Endothelial cell of umbilical vein (primary cell): ENCODE measurements around the gene TBATA. TPM values are rescaled to one million over a fixed set of nuclear protein-coding genes. Genes with fewer than 3 reads are reported as not detected.

ENCODE experiments used
- BruUV-seq: library from RNA; stranded (reverse); fragments of 400-500 nt; replicated peaks from 2 replicates; lab custom pipeline; 2021; lab: Mats Ljungman, UMichigan
- CTCF ChIA-PET: fragments of 300-600, 350-600 bp; sonication (Branson Sonifier 250); formaldehyde crosslinking; loops from one replicate; lab custom pipeline; 2021; ENCODE audit warnings: antibody characterized with exemption, inconsistent platforms; lab: Charles Lee
- POLR2A ChIA-PET: fragments of 300-600, 350-600 bp; sonication (Branson Sonifier 250); formaldehyde crosslinking; loops from one replicate; lab custom pipeline; 2021; ENCODE audit warnings: antibody characterized with exemption, inconsistent platforms; lab: Charles Lee
- DNase-seq: peaks from one replicate; pipeline ENCODE4 v3.0.0-alpha.2; 2011; ENCODE audit warnings: low read depth, low spot score
- FAIRE-seq: peaks from 2 replicates; lab custom pipeline; 2011; peaks lifted over from hg19 to GRCh38; lab: Jason Lieb, UNC
- H2AFZ ChIP-seq: 2 replicates; pipeline ENCODE4 v1.6.0; 2012; ENCODE audit warnings: low read depth, low read length, control low read depth, inconsistent platforms
- H3K27ac ChIP-seq: 2 replicates; pipeline ENCODE4 v1.5.1; 2011; ENCODE audit warnings: low read depth, mild to moderate bottlenecking, control low read depth, low read length, moderate library complexity; ENCODE audit not compliant: insufficient read depth
- H3K27me3 ChIP-seq, 2 experiments: 2 replicates each; pipeline versions ENCODE4 v1.6.0 to v1.6.1; 2011; ENCODE audit warnings: low read length in 2 of 2, mixed read lengths in 1 of 2; ENCODE audit not compliant: control insufficient read depth in 2 of 2, insufficient read depth in 2 of 2
- H3K36me3 ChIP-seq, 2 experiments: 2 replicates in 1 of 2; 3 replicates in 1 of 2; pipeline ENCODE4 v1.5.1; 2011; ENCODE audit warnings: low read length in 2 of 2, mild to moderate bottlenecking in 1 of 2, moderate library complexity in 1 of 2; ENCODE audit not compliant: control insufficient read depth in 2 of 2, insufficient read depth in 2 of 2; ENCODE audit errors: extremely low read depth in 1 of 2
- H3K4me1 ChIP-seq: 3 replicates; pipeline ENCODE4 v1.5.1; 2011; ENCODE audit warnings: mild to moderate bottlenecking, low read length; ENCODE audit not compliant: control insufficient read depth, insufficient read depth; ENCODE audit errors: extremely low read depth
- H3K4me2 ChIP-seq: 2 replicates; pipeline ENCODE4 v1.6.1; 2011; ENCODE audit warnings: low read length, control low read depth, mixed read lengths; ENCODE audit not compliant: insufficient read depth
- H3K4me3 ChIP-seq, 3 experiments: fragments of 200-600 bp in 1 of 3; sonication (generic), shearing (Covaris generic) in 1 of 3; replicated peaks in 1 of 3; 2 replicates each; pipeline ENCODE4 v1.5.1; 2011 to 2016; ENCODE audit warnings: control low read depth in 3 of 3, low read length in 3 of 3, mild to moderate bottlenecking in 2 of 3, inconsistent platforms in 1 of 3, low read depth in 1 of 3, moderate library complexity in 1 of 3; ENCODE audit not compliant: insufficient read depth in 1 of 3
- H3K79me2 ChIP-seq: 2 replicates; pipeline ENCODE4 v1.6.0; 2012; ENCODE audit warnings: low read length, inconsistent platforms; ENCODE audit not compliant: control insufficient read depth, insufficient read depth
- H3K9ac ChIP-seq: replicated peaks from 2 replicates; pipeline ENCODE3; 2011; ENCODE audit warnings: low read length, control low read depth; ENCODE audit not compliant: insufficient read depth; ENCODE audit errors: extremely low read depth
- H3K9me1 ChIP-seq: replicated peaks from 3 replicates; pipeline ENCODE4 v1.6.0; 2011; ENCODE audit warnings: mild to moderate bottlenecking, low read length; ENCODE audit not compliant: control insufficient read depth, insufficient read depth; ENCODE audit errors: extremely low read depth
- H3K9me3 ChIP-seq: replicated peaks from 2 replicates; pipeline ENCODE4 v1.5.1; 2012; ENCODE audit warnings: low read length, inconsistent platforms; ENCODE audit not compliant: control insufficient read depth, insufficient read depth
- H4K20me1 ChIP-seq: replicated peaks from 2 replicates; pipeline ENCODE3; 2011; ENCODE audit warnings: mild to moderate bottlenecking, low read length; ENCODE audit not compliant: control insufficient read depth, insufficient read depth; ENCODE audit errors: extremely low read depth
- EZH2 ChIP-seq: IDR thresholded peaks from 2 replicates; pipeline ENCODE4 v1.6.1; 2012; ENCODE audit warnings: borderline replicate concordance, low read depth, mild to moderate bottlenecking, moderate library complexity, low read length, inconsistent platforms; ENCODE audit not compliant: severe bottlenecking
- FOS ChIP-seq: IDR thresholded peaks from 2 replicates; pipeline ENCODE4 v1.6.1; 2011; ENCODE audit warnings: mild to moderate bottlenecking, low read length, moderate library complexity, borderline replicate concordance; ENCODE audit not compliant: insufficient read depth
- GATA2 ChIP-seq: IDR thresholded peaks from 2 replicates; pipeline ENCODE4 v1.7.0; 2011; ENCODE audit warnings: low read depth, mild to moderate bottlenecking, moderate library complexity, mixed read lengths, low read length; ENCODE audit not compliant: insufficient read length, insufficient read depth
- JUN ChIP-seq: IDR thresholded peaks from 2 replicates; pipeline ENCODE4 v1.6.1; 2011; ENCODE audit warnings: borderline replicate concordance, low read depth; ENCODE audit not compliant: insufficient read length, insufficient read depth
- MYC ChIP-seq: IDR thresholded peaks from one replicate; pipeline ENCODE4 v1.6.1; 2011; ENCODE audit warnings: mild to moderate bottlenecking, low read depth, low read length
- POLR2A ChIP-seq: IDR thresholded peaks from 2 replicates; pipeline ENCODE4 v1.6.1; 2012; ENCODE audit warnings: low read depth, mild to moderate bottlenecking, control low read depth, low read length
- POLR2AphosphoS5 ChIP-seq: IDR thresholded peaks from 2 replicates; pipeline ENCODE4 v1.6.1; 2012; ENCODE audit warnings: low read depth, mild to moderate bottlenecking, control low read depth, low read length, moderate library complexity; ENCODE audit not compliant: insufficient read depth
- dilution Hi-C: fragments of 300-500 bp; cut with MboI; formaldehyde crosslinking; loops from one replicate; pipeline ENCODE4 v1.15.0; 2019; ENCODE audit warnings: low sequenced_read_pairs; ENCODE audit not compliant: extremely low pct_ligation_motif_present
- intact Hi-C: fragments of 100-400 bp; cut with micrococcal nuclease; formaldehyde crosslinking; loops from one replicate; pipeline ENCODE4 v1.10.0; 2022
- polyA plus RNA-seq, 4 experiments: library from polyadenylated mRNA; depleted of rRNA in 3 of 4; stranded (reverse) in 3 of 4; unstranded in 1 of 4; fragments of >200 nt; gene quantifications; 2 replicates each; pipeline versions ENCODE4 v1.2.1 to v1.2.3, GENCODE V29; 2011 to 2012; ENCODE audit warnings: missing spikeins in 1 of 4
- total RNA-seq: library from RNA; stranded (reverse); gene quantifications from 2 replicates; pipeline ENCODE4 v1.2.3, GENCODE V29; 2021
- TF ChIP-seq, protein P1 (sequence below), 2 donors: IDR thresholded peaks; 1 replicate in 1 of 2; 2 replicates in 1 of 2; pipeline ENCODE4 v1.5.1; 2011; ENCODE audit warnings: low read length in 2 of 2, mild to moderate bottlenecking in 2 of 2, moderate library complexity in 2 of 2, control low read depth in 1 of 2, inconsistent platforms in 1 of 2, low read depth in 1 of 2; ENCODE audit not compliant: insufficient read depth in 1 of 2; ENCODE audit errors: extremely low read depth in 1 of 2
- TF ChIP-seq, protein P2 (sequence below): IDR thresholded peaks from 2 replicates; pipeline ENCODE4 v1.6.1; 2011; ENCODE audit not compliant: insufficient read depth, insufficient read length

TBATA gene
- total and polyA plus RNA-seq, 2 donors (not counting 3 experiments of a cell fraction or from before 2014, with no cell fraction given): not detected

DNA sequence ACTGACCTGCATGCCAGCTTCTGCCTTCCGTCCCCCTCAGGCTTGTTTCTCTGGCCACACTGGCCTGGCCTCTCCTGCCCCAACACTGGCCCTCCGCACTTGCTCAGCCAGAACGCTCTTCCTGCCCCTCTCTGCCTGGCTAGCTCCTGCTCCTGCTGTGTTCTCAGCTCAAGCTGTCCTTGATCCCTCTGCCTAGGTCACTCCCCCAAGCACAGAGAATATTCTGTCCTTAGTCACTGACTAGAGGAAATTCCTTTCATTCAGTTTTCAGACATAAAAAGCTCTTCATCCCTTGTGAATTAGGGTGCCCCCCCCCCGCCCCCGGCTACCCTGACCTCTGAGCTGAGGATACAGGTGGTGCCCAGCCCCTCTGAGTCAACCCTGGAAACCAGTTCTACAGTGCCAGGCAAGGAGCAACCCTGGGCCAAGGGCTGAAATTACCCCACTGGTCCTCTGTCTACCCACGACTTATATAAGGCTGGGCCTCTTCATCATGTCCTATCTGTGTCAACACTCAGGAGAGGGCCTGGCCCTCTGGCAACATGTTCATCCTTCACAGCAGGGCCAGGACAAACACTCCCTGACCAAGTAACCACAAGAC lies 23.9 kb upstream of the TBATA start:
- intact Hi-C loops: no loop called here
- BruUV-seq: no TSS peak
- no peaks in the 10 kb centered on the region for H3K36me3 ChIP-seq
- CTCF ChIA-PET: no interaction called here
- no peak overlapping the region for H3K27ac ChIP-seq
- H3K9me1 ChIP-seq: no peaks in the 10 kb centered on the region
- dilution Hi-C loops: no loop called here
- H3K27me3 ChIP-seq: peaks cover 17 to 20% of the 10 kb centered on the region in 2 experiments
- POLR2A ChIA-PET: interaction anchor here (0.5 kb wide), 1 partner anchor 240 kb away, joined by 3 read pairs; no protein-coding TSS in a partner anchor
- no peaks in the 10 kb centered on the region for H4K20me1 ChIP-seq
- H3K79me2 ChIP-seq: no peaks in the 10 kb centered on the region
- no peak overlapping the region for H3K4me2 ChIP-seq
- H3K9me3 ChIP-seq: no peaks in the 10 kb centered on the region
- no peaks in the 10 kb centered on the region for H3K4me1 ChIP-seq
- H3K4me3 ChIP-seq: no peak overlapping the region
- TF ChIP-seq POLR2A (no peak), MYC (no peak), JUN (no peak)
- TF ChIP-seq, protein P1, sequence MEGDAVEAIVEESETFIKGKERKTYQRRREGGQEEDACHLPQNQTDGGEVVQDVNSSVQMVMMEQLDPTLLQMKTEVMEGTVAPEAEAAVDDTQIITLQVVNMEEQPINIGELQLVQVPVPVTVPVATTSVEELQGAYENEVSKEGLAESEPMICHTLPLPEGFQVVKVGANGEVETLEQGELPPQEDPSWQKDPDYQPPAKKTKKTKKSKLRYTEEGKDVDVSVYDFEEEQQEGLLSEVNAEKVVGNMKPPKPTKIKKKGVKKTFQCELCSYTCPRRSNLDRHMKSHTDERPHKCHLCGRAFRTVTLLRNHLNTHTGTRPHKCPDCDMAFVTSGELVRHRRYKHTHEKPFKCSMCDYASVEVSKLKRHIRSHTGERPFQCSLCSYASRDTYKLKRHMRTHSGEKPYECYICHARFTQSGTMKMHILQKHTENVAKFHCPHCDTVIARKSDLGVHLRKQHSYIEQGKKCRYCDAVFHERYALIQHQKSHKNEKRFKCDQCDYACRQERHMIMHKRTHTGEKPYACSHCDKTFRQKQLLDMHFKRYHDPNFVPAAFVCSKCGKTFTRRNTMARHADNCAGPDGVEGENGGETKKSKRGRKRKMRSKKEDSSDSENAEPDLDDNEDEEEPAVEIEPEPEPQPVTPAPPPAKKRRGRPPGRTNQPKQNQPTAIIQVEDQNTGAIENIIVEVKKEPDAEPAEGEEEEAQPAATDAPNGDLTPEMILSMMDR (IDR thresholded peaks at IDR 0.05; ENCODE audit: extremely low read depth in 1 of 2, insufficient read depth in 1 of 2, low read depth in 1 of 2, low read length in 2 of 2): no peak
- DNase-seq (no peak), FAIRE-seq (no peak)
- no peak overlapping the region for H2AFZ ChIP-seq
- H3K9ac ChIP-seq: no peak overlapping the region

DNA sequence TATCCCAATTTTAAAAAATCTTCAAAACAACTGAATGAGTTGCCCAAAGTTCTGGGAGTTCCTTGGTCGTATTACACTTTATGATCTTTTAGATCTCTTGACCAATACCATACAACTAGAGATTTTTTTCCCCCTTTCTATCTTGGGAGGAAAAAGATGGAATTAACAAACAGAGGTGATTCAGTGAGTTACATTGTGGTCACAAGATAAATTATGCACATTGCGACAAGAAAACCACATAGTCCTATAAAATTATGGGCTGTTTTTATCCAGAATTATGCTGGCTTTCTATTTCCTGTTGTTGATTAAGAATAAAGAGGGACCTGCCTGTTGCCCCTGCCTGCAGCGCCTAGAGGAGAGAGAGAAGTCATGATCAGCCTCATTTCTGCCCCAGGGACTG lies 22.4 kb upstream of the TBATA start:
- Histone ChIP-seq H2AFZ (no peak overlapping the region), H3K9me3 (no peaks in the 10 kb centered on the region), H3K9me1 (no peaks in the 10 kb centered on the region), H3K27ac (no peak overlapping the region), H3K27me3 (peaks cover 14 to 28% of the 10 kb centered on the region in 2 experiments), H3K79me2 (no peaks in the 10 kb centered on the region), H4K20me1 (no peaks in the 10 kb centered on the region), H3K4me1 (no peaks in the 10 kb centered on the region), H3K4me3 (no peak overlapping the region), H3K36me3 (no peaks in the 10 kb centered on the region), H3K4me2 (no peak overlapping the region), H3K9ac (no peak overlapping the region)
- no peak for FAIRE-seq
- dilution Hi-C loops (no loop called here), intact Hi-C loops (no loop called here)
- no peak for TF ChIP-seq POLR2AphosphoS5
- no peak for TF ChIP-seq JUN
- TF ChIP-seq EZH2: no peak
- TF ChIP-seq FOS: no peak
- no peak for TF ChIP-seq GATA2
- TF ChIP-seq MYC: no peak
- TF ChIP-seq, protein P2, sequence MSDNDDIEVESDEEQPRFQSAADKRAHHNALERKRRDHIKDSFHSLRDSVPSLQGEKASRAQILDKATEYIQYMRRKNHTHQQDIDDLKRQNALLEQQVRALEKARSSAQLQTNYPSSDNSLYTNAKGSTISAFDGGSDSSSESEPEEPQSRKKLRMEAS: no peak
- TF ChIP-seq POLR2A: no peak
- TF ChIP-seq, protein P1 (IDR thresholded peaks at IDR 0.05; ENCODE audit: extremely low read depth in 1 of 2, insufficient read depth in 1 of 2, low read depth in 1 of 2, low read length in 2 of 2): no peak
- BruUV-seq: no TSS peak
- ChIA-PET CTCF (interaction anchor here (1.0 kb wide), 1 partner anchor 95 kb away, joined by 3 read pairs; no protein-coding TSS in a partner anchor), POLR2A (no interaction called here)
- DNase-seq: no peak
